A549 (cell line): ENCODE measurements around the gene ABCB9.

Experiments used
- CTCF ChIP-seq: fragments of >200 bp; sonication (Bioruptor Twin); formaldehyde crosslinking; IDR thresholded peaks from 3 replicates; pipeline ENCODE4 v1.5.1; 2016
- ELK1 ChIP-seq: fragments of 150-350 bp; IDR thresholded peaks from 2 replicates; pipeline ENCODE4 v1.6.1; 2014; ENCODE audit warnings: low read depth, mild to moderate bottlenecking, low read length
- EP300 ChIP-seq, 2 experiments: fragments of >200 bp; sonication (Bioruptor Twin); formaldehyde crosslinking; IDR thresholded peaks; 2 replicates in 1 of 2; 3 replicates in 1 of 2; pipeline ENCODE4 v1.6.1; 2016 to 2017
- KDM1A ChIP-seq: fragments of 200-600 bp; sonication (generic); IDR thresholded peaks from 2 replicates; pipeline ENCODE4 v1.6.1; 2016; ENCODE audit warnings: low read depth, mild to moderate bottlenecking
- MAZ ChIP-seq: fragments of 150-350 bp; IDR thresholded peaks from 2 replicates; pipeline ENCODE4 v1.6.1; 2014; ENCODE audit warnings: antibody characterized with exemption, low read depth, low read length, borderline replicate concordance
- PBX3 ChIP-seq: IDR thresholded peaks from 2 replicates; pipeline ENCODE4 v1.6.1; 2012
- POLR2A ChIP-seq: IDR thresholded peaks from 2 replicates; pipeline ENCODE4 v1.6.1; 2012; ENCODE audit warnings: mild to moderate bottlenecking, low read length
- RAD21 ChIP-seq, 2 experiments: fragments of >200 bp in 1 of 2; sonication (Bioruptor Twin) in 1 of 2; formaldehyde crosslinking in 1 of 2; IDR thresholded peaks in 1 of 2; conservative IDR thresholded peaks in 1 of 2; 2 replicates in 1 of 2; 3 replicates in 1 of 2; pipeline ENCODE4 v1.6.1; 2012 to 2018; ENCODE audit warnings: inconsistent platforms in 1 of 2
- SMC3 ChIP-seq: fragments of >200 bp; sonication (Bioruptor Twin); formaldehyde crosslinking; IDR thresholded peaks from 3 replicates; pipeline ENCODE4 v1.6.1; 2018; ENCODE audit warnings: inconsistent platforms
- SREBF2 ChIP-seq: fragments of 450-650 bp; IDR thresholded peaks from 2 replicates; pipeline ENCODE4 v1.6.1; 2014; ENCODE audit warnings: mild to moderate bottlenecking, moderate library complexity
- TF ChIP-seq, protein P1 (sequence below): fragments of 200-600 bp; sonication (generic); IDR thresholded peaks from 2 replicates; pipeline ENCODE4 v1.6.1; 2016; ENCODE audit warnings: antibody characterized with exemption, mild to moderate bottlenecking, moderate library complexity

DNA sequence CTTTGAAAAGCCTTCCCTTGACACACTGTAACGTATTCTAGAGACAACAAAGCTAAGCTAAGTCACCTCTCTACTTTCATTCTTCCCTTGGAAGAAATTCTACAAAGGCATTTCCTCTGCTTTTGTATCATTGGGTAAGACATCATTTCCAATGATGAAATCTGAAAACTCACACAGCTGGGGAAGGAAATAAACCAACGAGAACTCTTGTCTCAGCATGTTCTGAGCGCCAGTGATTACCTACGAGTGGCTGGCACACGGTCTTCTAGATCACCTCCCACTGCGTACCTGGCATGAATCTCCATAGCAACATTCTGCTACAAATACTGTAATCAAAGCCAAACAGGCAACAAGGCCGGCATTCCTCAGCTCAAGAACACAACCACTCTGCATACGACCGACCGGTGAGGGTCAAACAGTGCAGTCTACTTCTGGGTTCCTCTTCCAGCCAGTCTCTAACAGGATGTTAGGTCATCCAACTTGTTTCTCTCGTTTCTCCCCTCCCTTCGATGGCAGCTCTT lies 78.0 kb downstream of the ABCB9 start:
- TF ChIP-seq CTCF (no peak), RAD21 (conservative IDR thresholded peaks at IDR 0.05 in 1 of 2, IDR thresholded peaks at IDR 0.05 in 1 of 2) (no peak), POLR2A (no peak), SREBF2 (no peak), MAZ (no peak), SMC3 (no peak), KDM1A (no peak), EP300 (IDR thresholded peaks at IDR 0.05) (no peak), ELK1 (no peak), PBX3 (no peak)
- TF ChIP-seq, protein P1, sequence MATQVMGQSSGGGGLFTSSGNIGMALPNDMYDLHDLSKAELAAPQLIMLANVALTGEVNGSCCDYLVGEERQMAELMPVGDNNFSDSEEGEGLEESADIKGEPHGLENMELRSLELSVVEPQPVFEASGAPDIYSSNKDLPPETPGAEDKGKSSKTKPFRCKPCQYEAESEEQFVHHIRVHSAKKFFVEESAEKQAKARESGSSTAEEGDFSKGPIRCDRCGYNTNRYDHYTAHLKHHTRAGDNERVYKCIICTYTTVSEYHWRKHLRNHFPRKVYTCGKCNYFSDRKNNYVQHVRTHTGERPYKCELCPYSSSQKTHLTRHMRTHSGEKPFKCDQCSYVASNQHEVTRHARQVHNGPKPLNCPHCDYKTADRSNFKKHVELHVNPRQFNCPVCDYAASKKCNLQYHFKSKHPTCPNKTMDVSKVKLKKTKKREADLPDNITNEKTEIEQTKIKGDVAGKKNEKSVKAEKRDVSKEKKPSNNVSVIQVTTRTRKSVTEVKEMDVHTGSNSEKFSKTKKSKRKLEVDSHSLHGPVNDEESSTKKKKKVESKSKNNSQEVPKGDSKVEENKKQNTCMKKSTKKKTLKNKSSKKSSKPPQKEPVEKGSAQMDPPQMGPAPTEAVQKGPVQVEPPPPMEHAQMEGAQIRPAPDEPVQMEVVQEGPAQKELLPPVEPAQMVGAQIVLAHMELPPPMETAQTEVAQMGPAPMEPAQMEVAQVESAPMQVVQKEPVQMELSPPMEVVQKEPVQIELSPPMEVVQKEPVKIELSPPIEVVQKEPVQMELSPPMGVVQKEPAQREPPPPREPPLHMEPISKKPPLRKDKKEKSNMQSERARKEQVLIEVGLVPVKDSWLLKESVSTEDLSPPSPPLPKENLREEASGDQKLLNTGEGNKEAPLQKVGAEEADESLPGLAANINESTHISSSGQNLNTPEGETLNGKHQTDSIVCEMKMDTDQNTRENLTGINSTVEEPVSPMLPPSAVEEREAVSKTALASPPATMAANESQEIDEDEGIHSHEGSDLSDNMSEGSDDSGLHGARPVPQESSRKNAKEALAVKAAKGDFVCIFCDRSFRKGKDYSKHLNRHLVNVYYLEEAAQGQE: no peak
